ENCODE results near the gene TBC1D9B.
A peak's percentile ranks its signal among the peaks of the same experiment; 100 is the strongest.

TBC1D9B gene

DNA sequence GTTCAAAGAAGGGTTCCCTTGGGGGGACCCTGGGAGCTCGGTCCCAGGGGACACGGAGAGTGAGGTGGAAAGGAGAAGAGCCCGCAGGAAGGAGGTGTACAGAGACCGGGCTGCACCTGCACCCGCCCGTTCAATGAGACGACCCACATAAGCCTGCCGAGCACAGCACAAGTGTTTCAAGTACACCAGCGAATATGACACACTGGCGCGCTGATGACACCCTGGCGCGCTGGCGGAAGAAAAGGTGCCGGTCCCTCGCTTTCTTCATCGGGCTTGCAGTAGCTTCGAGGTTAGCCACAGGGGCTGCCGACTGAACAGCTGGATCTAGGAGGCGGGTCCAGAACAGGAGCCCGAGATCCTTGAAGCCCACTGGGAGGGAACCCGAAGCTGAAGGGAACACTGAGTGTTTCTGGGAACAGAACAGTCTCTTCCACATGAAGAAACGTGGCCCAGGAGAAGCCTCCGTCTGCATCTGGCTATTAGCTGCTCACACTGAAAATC is 1.4 kb downstream of the TBC1D9B start:
- Histone ChIP-seq H3K4me1 (ENCODE audit: control insufficient read depth in 1 of 2, insufficient read depth in 2 of 2, low read length in 2 of 2) (peaks cover 0 to 18% of the 10 kb centered on the region in 2 donors), H3K36me3 (ENCODE audit: control insufficient read depth in 1 of 2, insufficient read depth in 2 of 2, low read length in 2 of 2) (peaks cover 17 to 31% of the 10 kb centered on the region in 2 donors), H3K27me3 (ENCODE audit: low read depth, low read length) (no peaks in the 10 kb centered on the region), H3K27ac (ENCODE audit: low read length) (no peak overlapping the region), H3K9me3 (ENCODE audit: control insufficient read depth in 1 of 2, low read length in 2 of 2) (no peaks in the 10 kb centered on the region), H3K4me3 (ENCODE audit: low read depth in 1 of 2, low read length in 2 of 2) (peak overlapping the region; percentile 74)

DNA sequence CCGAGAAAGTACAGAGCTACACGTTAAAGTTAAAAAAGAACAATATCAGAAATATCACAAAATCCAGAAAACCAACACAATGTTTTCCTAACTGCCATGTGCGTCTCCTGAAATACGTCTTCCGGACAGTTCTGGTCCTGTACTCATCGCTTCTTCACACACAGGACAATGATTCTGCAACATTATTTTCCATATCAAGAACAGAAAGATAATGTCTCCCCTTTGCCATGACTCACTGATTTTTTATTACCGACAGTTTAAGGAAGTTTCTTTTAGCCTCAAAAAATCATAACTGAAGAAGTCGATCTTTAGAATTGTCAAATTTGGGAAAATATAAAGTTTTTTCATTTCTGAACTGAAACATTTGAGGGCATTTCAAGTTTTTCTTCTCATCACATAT is 2.5 kb downstream of the TBC1D9B start:
- no peak overlapping the region for H3K4me3 ChIP-seq (ENCODE audit: low read depth in 1 of 2, low read length in 2 of 2)

DNA sequence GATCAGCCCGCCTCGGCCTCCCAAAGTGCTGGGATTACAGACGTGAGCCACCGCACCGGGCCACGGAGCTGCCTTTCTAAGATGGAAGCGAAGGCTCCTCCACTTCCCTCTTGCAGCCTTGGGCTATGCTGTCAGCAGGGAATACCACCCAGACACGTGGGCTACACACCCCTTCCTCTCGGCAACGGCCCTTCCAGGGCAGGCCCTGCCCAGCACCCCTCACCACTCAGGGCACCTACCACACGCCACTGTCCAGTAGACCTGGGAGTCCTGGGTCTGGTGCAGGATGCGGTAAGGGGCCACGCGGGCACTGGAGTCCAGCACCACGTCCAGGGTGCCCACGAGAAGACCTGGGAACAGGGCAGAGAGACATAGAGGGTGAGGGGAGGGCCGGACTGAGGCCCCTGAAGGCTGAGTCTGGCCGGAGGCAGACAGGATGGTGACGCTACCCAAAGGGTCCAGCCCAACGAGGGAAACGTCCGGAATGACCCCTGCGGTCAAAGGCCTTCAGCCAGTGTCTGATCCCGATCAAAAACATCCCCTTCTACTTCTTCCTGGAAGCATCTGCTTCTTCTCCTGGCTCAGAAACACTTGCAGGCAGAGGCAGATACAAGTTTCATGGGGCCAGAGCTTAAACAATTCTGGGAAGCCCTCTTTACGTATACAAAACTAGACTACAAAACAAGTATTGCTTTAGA is 3.1 kb downstream of the TBC1D9B start:
- Histone ChIP-seq H3K4me3 (ENCODE audit: low read depth in 1 of 2, low read length in 2 of 2) (no peak overlapping the region), H3K36me3 (ENCODE audit: control insufficient read depth in 1 of 2, insufficient read depth in 2 of 2, low read length in 2 of 2) (peaks cover 25 to 35% of the 10 kb centered on the region in 2 donors), H3K27me3 (ENCODE audit: low read depth, low read length) (no peaks in the 10 kb centered on the region), H3K4me1 (ENCODE audit: control insufficient read depth in 1 of 2, insufficient read depth in 2 of 2, low read length in 2 of 2) (peaks cover 0 to 18% of the 10 kb centered on the region in 2 donors), H3K9me3 (ENCODE audit: control insufficient read depth in 1 of 2, low read length in 2 of 2) (no peaks in the 10 kb centered on the region), H3K27ac (ENCODE audit: low read length) (no peak overlapping the region)

More for the DNA sequence above, 2.5 kb downstream of the TBC1D9B start:
- no peak overlapping the region for H3K27ac ChIP-seq (ENCODE audit: low read length)
- H3K4me1 ChIP-seq (ENCODE audit: control insufficient read depth in 1 of 2, insufficient read depth in 2 of 2, low read length in 2 of 2), result peaks cover 0 to 18% of the 10 kb centered on the region in 2 donors
- H3K36me3 ChIP-seq (ENCODE audit: control insufficient read depth in 1 of 2, insufficient read depth in 2 of 2, low read length in 2 of 2), result peaks cover 24 to 35% of the 10 kb centered on the region in 2 donors
- H3K27me3 ChIP-seq (ENCODE audit: low read depth, low read length), result no peaks in the 10 kb centered on the region
- H3K9me3 ChIP-seq (ENCODE audit: control insufficient read depth in 1 of 2, low read length in 2 of 2), result no peaks in the 10 kb centered on the region

DNA sequence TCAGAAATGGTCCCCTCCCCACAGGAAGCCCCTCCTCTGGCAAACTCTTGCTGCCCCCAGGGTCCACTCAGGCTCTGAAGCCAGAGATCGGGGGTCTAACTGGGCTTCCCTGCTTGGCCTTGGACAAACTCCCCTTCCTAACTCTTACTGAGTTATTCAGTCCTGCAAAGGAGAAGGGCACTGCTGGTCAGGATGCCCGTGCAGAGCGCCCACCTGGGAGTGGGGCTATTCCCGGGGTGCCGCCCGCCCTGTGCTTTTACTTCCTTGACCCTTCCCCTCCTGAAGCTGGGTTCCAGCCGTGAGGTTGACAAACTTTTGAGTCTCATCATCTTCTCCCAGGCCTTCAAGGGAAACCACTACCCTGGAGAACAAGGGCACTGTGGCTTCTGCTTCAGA is 4.9 kb downstream of the TBC1D9B start:
- no peaks in the 10 kb centered on the region for H3K9me3 ChIP-seq (ENCODE audit: control insufficient read depth in 1 of 2, low read length in 2 of 2)
- no peak overlapping the region for H3K4me3 ChIP-seq (ENCODE audit: low read depth in 1 of 2, low read length in 2 of 2)
- peaks cover 32 to 47% of the 10 kb centered on the region in 2 donors for H3K36me3 ChIP-seq (ENCODE audit: control insufficient read depth in 1 of 2, insufficient read depth in 2 of 2, low read length in 2 of 2)
- no peak overlapping the region for H3K27ac ChIP-seq (ENCODE audit: low read length)
- H3K27me3 ChIP-seq (ENCODE audit: low read depth, low read length), result no peaks in the 10 kb centered on the region
- peaks cover 0 to 12% of the 10 kb centered on the region in 2 donors for H3K4me1 ChIP-seq (ENCODE audit: control insufficient read depth in 1 of 2, insufficient read depth in 2 of 2, low read length in 2 of 2)

DNA sequence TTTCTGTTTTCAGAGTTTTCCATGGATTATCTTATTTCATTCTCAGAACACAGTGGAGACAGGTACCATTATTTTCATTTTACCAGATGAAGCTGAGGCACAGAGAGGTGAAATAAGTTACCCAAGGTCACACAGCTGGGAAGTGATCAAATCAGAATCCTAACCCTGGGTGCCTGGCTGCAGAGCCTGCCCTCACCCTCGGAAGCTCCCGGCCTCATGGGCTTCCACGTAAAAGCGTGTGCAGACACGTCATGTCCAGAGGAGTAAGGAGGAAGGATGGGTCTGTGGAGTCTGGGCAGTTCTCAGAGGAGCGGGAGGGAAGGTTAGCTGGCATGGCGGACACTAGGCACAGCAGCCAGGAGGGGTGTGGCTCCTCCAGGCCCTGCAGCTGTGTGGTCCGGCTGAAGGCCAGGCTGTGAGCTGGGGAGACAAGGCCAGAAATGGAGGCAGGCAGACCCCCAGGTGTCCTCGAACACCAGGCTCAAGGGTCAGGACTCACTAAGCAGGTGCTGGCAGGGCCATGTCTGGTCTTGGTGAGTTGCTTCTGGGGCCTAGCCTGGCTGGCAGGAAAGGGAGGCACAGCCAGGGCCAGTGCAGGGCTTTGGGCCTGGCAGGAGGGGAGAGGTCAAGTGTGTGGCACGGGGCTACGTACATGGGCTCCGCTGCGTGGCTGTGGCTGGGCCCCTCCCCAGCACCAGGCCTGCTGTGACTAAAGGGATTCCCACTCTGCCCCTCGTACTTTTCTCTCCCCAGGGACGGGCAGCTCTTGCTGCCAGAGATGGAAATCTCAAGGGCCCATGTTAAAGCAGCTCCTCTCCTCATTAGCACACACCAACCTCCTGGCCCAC is 5.6 kb downstream of the TBC1D9B start:
- Histone ChIP-seq H3K4me1 (ENCODE audit: control insufficient read depth in 1 of 2, insufficient read depth in 2 of 2, low read length in 2 of 2) (peaks cover 0 to 12% of the 10 kb centered on the region in 2 donors), H3K27me3 (ENCODE audit: low read depth, low read length) (no peaks in the 10 kb centered on the region), H3K27ac (ENCODE audit: low read length) (no peak overlapping the region), H3K4me3 (ENCODE audit: low read depth in 1 of 2, low read length in 2 of 2) (no peak overlapping the region), H3K36me3 (ENCODE audit: control insufficient read depth in 1 of 2, insufficient read depth in 2 of 2, low read length in 2 of 2) (peaks cover 32 to 54% of the 10 kb centered on the region in 2 donors), H3K9me3 (ENCODE audit: control insufficient read depth in 1 of 2, low read length in 2 of 2) (no peaks in the 10 kb centered on the region)

DNA sequence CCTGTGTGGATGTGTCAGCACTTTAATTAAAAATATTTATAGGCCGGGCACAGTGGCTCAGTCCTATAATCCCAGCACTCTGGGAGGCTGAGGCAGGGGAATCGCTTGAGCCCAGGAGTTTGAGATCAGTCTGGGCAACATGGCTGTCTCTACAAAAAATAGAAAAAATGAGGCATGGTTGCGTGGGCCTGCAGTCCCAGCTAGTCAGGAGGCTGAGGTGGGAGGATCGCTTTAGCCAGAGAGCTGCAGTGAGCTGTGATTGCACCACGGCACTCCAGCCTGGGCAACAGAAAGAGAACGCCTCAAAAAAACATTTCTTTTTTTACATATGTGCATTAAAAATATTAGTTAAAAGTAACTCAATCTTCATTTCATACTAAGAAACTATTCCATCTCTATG is 6.2 kb downstream of the TBC1D9B start:
- Histone ChIP-seq H3K36me3 (ENCODE audit: control insufficient read depth in 1 of 2, insufficient read depth in 2 of 2, low read length in 2 of 2) (peaks cover 32 to 55% of the 10 kb centered on the region in 2 donors), H3K27me3 (ENCODE audit: low read depth, low read length) (no peaks in the 10 kb centered on the region), H3K9me3 (ENCODE audit: control insufficient read depth in 1 of 2, low read length in 2 of 2) (no peaks in the 10 kb centered on the region), H3K4me3 (ENCODE audit: low read depth in 1 of 2, low read length in 2 of 2) (no peak overlapping the region), H3K27ac (ENCODE audit: low read length) (no peak overlapping the region), H3K4me1 (ENCODE audit: control insufficient read depth in 1 of 2, insufficient read depth in 2 of 2, low read length in 2 of 2) (peaks cover 0 to 5% of the 10 kb centered on the region in 2 donors)

DNA sequence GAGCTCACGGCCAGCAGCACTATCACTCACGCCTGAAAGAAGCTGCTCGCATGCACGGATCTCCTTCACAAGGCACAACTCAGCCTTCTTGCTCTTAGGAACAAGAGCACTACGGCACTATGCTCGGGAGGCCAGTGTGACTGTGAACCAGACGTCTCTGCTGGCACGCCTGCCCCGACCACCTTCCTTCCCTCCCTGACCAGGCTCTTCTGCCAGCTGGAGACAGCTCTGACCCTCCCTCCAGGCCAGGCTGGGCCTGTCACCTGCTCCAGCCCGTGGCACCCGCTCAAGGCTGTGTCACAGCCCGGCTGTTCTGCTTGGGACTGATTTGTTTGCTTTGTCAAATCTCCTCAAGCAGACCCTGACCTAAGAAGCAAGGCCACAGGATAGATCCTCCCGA is 7.0 kb downstream of the TBC1D9B start:
- Histone ChIP-seq H3K9me3 (ENCODE audit: control insufficient read depth in 1 of 2, low read length in 2 of 2) (no peaks in the 10 kb centered on the region), H3K4me3 (ENCODE audit: low read depth in 1 of 2, low read length in 2 of 2) (no peak overlapping the region), H3K27ac (ENCODE audit: low read length) (no peak overlapping the region), H3K4me1 (ENCODE audit: control insufficient read depth in 1 of 2, insufficient read depth in 2 of 2, low read length in 2 of 2) (no peaks in the 10 kb centered on the region), H3K36me3 (ENCODE audit: control insufficient read depth in 1 of 2, insufficient read depth in 2 of 2, low read length in 2 of 2) (peaks cover 37 to 61% of the 10 kb centered on the region in 2 donors), H3K27me3 (ENCODE audit: low read depth, low read length) (no peaks in the 10 kb centered on the region)

DNA sequence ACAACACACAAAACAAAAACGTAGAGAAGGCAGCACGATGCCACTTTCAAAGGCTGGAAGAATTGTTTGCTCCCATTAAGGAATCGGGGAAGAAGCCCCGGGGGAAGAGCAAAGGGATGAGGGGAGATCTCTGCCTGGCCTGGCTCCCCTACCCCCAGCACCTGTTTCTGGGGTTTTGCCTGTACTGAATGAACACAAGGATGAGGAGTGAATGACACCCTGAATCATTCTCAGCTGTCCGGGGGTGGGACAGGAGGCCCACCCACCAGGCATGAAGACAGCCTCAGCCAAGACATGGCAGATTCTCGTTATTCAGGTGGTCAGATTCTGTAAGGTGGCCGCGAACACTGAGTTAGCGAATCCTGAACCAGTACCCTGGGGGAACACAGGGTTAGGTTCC is 7.5 kb downstream of the TBC1D9B start:
- H3K27me3 ChIP-seq (ENCODE audit: low read depth, low read length), result no peaks in the 10 kb centered on the region
- H3K27ac ChIP-seq (ENCODE audit: low read length), result no peak overlapping the region
- H3K4me3 ChIP-seq (ENCODE audit: low read depth in 1 of 2, low read length in 2 of 2), result no peak overlapping the region
- H3K9me3 ChIP-seq (ENCODE audit: control insufficient read depth in 1 of 2, low read length in 2 of 2), result no peaks in the 10 kb centered on the region
- peaks cover 42 to 66% of the 10 kb centered on the region in 2 donors for H3K36me3 ChIP-seq (ENCODE audit: control insufficient read depth in 1 of 2, insufficient read depth in 2 of 2, low read length in 2 of 2)
- no peaks in the 10 kb centered on the region for H3K4me1 ChIP-seq (ENCODE audit: control insufficient read depth in 1 of 2, insufficient read depth in 2 of 2, low read length in 2 of 2)

DNA sequence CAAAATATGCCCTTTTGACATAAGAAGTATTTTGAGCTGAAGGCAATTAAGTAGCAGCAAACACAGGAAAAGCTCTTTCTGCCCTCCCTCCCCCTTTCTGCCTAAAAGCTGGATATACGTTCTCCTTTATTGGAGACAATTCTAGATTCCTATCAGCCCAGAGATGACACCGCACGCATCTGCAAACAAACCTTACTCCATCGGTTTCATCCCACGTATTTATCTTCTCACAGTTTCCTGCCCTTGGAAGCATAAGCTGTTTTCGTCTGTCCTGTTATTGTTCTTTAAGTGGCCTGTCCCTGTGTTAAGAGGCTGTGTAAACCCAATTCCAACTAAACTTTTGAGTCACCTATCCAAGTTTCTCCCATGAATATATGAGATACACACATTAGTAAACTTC is 11.8 kb downstream of the TBC1D9B start:
- Histone ChIP-seq H3K4me1 (ENCODE audit: control insufficient read depth in 1 of 2, insufficient read depth in 2 of 2, low read length in 2 of 2) (no peaks in the 10 kb centered on the region), H3K27ac (ENCODE audit: low read length) (no peak overlapping the region), H3K4me3 (ENCODE audit: low read depth in 1 of 2, low read length in 2 of 2) (no peak overlapping the region), H3K9me3 (ENCODE audit: control insufficient read depth in 1 of 2, low read length in 2 of 2) (no peaks in the 10 kb centered on the region), H3K27me3 (ENCODE audit: low read depth, low read length) (no peaks in the 10 kb centered on the region), H3K36me3 (ENCODE audit: control insufficient read depth in 1 of 2, insufficient read depth in 2 of 2, low read length in 2 of 2) (peaks cover 59 to 78% of the 10 kb centered on the region in 2 donors)

DNA sequence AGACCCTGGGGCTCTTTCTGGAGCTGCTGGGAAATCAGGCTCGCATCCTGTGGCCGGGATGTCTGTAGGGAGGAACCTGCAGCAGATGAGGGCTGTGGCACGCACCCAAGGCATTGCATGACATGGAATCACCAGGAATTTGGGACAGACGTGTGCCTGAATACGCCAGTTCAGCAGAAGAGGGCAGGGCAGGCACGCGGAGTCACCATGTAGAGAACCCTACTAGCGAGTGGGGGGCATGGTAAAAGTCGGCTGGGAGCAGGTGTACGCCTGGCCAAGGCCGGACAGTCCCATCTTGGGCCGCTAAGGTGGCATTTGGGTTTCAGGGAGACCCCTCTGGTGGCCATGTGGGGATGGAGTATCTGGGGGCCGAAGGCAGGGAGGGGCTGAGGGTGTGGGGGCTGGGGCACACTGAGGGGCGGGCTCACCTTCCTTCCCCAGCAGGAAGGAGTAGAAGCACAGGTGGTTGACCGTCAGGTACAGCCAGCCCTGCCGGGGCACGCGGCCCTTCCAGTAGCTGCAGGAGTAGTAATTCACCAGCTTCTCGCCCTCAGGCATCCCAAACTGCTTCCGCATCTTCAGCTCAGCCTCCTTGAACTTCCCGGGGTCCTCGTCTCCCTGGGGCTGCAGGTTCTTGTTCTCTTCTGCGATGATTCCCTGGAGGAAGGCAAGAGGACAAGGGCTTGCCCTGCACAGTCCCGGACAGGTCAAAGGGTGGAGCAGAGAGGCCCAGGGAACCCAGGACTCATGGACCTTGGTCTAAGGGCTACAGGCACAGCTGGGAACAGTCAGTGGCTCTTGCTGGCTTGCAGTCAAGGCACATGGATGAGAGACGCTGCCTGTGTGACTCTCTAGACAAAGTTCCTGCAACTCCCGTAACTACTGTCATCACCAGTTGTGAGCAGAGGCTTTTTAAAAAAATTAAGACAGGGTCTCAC is 13.5 kb downstream of the TBC1D9B start:
- no peak overlapping the region for H3K27ac ChIP-seq (ENCODE audit: low read length)
- peaks cover 63 to 90% of the 10 kb centered on the region in 2 donors for H3K36me3 ChIP-seq (ENCODE audit: control insufficient read depth in 1 of 2, insufficient read depth in 2 of 2, low read length in 2 of 2)
- no peak overlapping the region for H3K4me3 ChIP-seq (ENCODE audit: low read depth in 1 of 2, low read length in 2 of 2)
- H3K27me3 ChIP-seq (ENCODE audit: low read depth, low read length), result no peaks in the 10 kb centered on the region
- H3K4me1 ChIP-seq (ENCODE audit: control insufficient read depth in 1 of 2, insufficient read depth in 2 of 2, low read length in 2 of 2), result no peaks in the 10 kb centered on the region
- no peaks in the 10 kb centered on the region for H3K9me3 ChIP-seq (ENCODE audit: control insufficient read depth in 1 of 2, low read length in 2 of 2)
